ENCODE results near the gene CCDC69. TPM values are rescaled to one million over a fixed set of nuclear protein-coding genes. Genes with fewer than 3 reads are reported as not detected.

CCDC69 gene
- total and polyA plus RNA-seq, 10 of the 15 experiments (the other 5 are each of a cell fraction or from before 2014, with no cell fraction given), result 13.5 to 106 (median 70.1) TPM

GRCh38 chr5:151223447-151224264 lies at the start of gene CCDC69 (continued):
- TF ChIP-seq MLLT1 (IDR thresholded peaks at IDR 0.05) (peak; percentile 47; the same call in 1 of the 2 replicates), IRF4 (IDR thresholded peaks at IDR 0.05; ENCODE audit: low read depth, low read length) (no peak), LARP7 (IDR thresholded peaks at IDR 0.05) (peak; percentile 52; the same call in 1 of the 2 replicates), SKIL (IDR thresholded peaks at IDR 0.05; ENCODE audit: low read depth, poor library complexity, severe bottlenecking) (no peak), RFX5 (IDR thresholded peaks at IDR 0.05; ENCODE audit: low read depth, low read length) (no peak), SRF (IDR thresholded peaks at IDR 0.05; ENCODE audit: low read depth in 2 of 2, low read length in 2 of 2) (peak in 1 of 2 experiments; percentile 74; a peak in 2 of 4 replicates), CBX5 (IDR thresholded peaks at IDR 0.05; ENCODE audit: low read depth) (0 out of 2 replicates have a peak, but pooled peaks have one; percentile 10), HSF1 (IDR thresholded peaks at IDR 0.05; ENCODE audit: low read depth, low read length) (no peak), REST (IDR thresholded peaks at IDR 0.05; ENCODE audit: low read depth, low read length) (no peak), RUNX3 (IDR thresholded peaks at IDR 0.05; ENCODE audit: low read length) (peak; percentile 37; the same call in 1 of the 2 replicates), JUND (IDR thresholded peaks at IDR 0.05; ENCODE audit: low read depth, low read length) (no peak), HDGF (IDR thresholded peaks at IDR 0.05) (0 out of 2 replicates have a peak, but pooled peaks have one; percentile 18), STAT1 (conservative IDR thresholded peaks at IDR 0.05) (no peak), BHLHE40 (IDR thresholded peaks at IDR 0.05; ENCODE audit: borderline replicate concordance in 1 of 2, low read depth in 2 of 2, low read length in 1 of 2) (peak; percentile 47 to 70; a peak in 2 of 4 replicates), KAT2A (conservative IDR thresholded peaks at IDR 0.05; ENCODE audit: control insufficient read depth, low read depth, low read length) (no peak), SMARCA5 (IDR thresholded peaks at IDR 0.05) (peak; percentile 97), ZBTB33 (IDR thresholded peaks at IDR 0.05) (no peak), MYB (IDR thresholded peaks at IDR 0.05; ENCODE audit: borderline replicate concordance, low read depth, low read length) (no peak), RBBP5 (conservative IDR thresholded peaks at IDR 0.05) (no peak)

Data from GM12878 (cell line).